ENCODE measurements around the gene EPHA6. TPM values are rescaled to one million over a fixed set of nuclear protein-coding genes. Genes with fewer than 3 reads are reported as not detected.

The EPHA6 gene
- polyA plus RNA-seq = 2.6 TPM in 1 of 2 replicates, not detected in the other

GRCh38 chr3:96813820-96814650, at the start of gene EPHA6:
Gene EPHA6 (plus strand): TSS chr3:96814594.

GRCh38 chr3:97764407-97765238, 950.2 kb downstream of the EPHA6 start, which contains the start of gene ARL6:
Gene ARL6 (plus strand): TSS chr3:97764758. CDS start chr3:97768108, 3,350 bp downstream.

